ENCODE measurements around the gene VARS2.
"Not testable (repeated sequence)": the region's sequence is repeated elsewhere in the genome, so short reads cannot be mapped to it uniquely, and the experiment has no call there.

The VARS2 gene

DNA sequence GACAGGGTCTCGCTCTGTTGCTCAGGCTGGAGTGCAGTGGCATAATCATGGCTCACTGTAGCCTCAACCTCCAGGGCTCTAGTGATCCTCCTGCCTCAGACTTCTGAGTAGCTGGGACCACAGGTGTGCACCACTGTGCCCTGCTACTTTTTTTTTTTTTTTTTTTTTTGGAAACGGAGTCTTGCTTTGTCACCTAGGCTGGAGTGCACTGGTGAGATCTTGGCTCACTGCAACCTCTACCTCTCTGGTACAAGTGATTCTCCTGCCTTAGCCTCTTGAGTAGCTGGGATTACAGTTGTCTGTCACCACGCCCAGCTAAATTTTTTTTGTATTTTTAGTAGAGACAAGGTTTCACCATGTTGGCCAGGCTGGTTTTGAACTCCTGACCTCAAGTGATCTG lies 13.0 kb downstream of the VARS2 start:
- H3K9me3 ChIP-seq (ENCODE audit: control insufficient read depth, insufficient read depth, low read length); H3K9ac ChIP-seq (ENCODE audit: low read depth, low read length); H3K27me3 ChIP-seq (ENCODE audit: control insufficient read depth, insufficient read depth, low read length); H3K4me1 ChIP-seq (ENCODE audit: control insufficient read depth, insufficient read depth, low read length); H3K4me3 ChIP-seq (ENCODE audit: low read depth, low read length): not testable (repeated sequence)
- peaks cover 27% of the 10 kb centered on the region for H3K36me3 ChIP-seq (ENCODE audit: control insufficient read depth, insufficient read depth, low read length)

DNA sequence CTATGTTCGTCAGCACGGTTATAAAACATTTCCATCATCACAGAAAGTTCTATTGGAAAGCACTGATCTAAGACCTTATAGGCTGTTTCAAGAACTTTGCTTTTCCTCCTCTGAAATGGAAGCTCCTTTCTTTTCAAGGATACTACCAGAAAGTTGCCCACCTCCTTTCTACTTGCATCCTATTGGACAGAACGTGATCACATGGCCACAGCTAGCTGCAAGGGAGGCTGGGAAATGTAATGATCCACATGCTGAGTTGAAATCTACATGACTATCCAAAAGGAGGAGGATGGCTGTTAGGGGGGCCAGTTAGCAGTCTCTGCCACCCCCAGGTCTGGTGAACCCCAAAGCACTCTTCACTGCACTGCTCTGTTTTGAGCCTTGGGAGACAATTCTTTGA lies 14.6 kb downstream of the VARS2 start:
- Histone ChIP-seq H3K9me3 (ENCODE audit: control insufficient read depth, insufficient read depth, low read length) (no peaks in the 10 kb centered on the region), H3K4me1 (ENCODE audit: control insufficient read depth, insufficient read depth, low read length) (no peaks in the 10 kb centered on the region), H3K9ac (ENCODE audit: low read depth, low read length) (no peak overlapping the region), H3K36me3 (ENCODE audit: control insufficient read depth, insufficient read depth, low read length) (peaks cover 15% of the 10 kb centered on the region), H3K27me3 (ENCODE audit: control insufficient read depth, insufficient read depth, low read length) (no peaks in the 10 kb centered on the region), H3K4me3 (ENCODE audit: low read depth, low read length) (no peak overlapping the region)

DNA sequence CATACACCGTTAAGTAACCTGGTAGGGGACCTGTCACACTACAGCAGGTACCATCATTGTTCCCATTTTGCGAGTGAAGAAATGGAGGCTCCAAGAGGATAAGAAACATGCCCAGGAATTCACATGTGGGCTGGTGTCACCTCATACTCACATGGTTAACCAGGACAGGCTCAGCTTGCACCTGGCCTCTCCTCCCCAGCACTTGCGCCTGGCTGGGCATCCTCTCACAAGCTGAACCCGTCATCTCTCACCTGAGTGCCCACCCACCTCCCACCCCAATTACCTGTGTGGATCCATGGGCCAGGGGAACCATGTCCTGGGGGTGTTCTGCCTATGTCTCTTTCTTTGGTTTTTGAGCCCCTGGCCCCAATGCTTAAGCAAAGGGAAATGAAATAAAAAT lies 16.5 kb downstream of the VARS2 start:
- Histone ChIP-seq H3K4me1 (ENCODE audit: control insufficient read depth, insufficient read depth, low read length) (no peaks in the 10 kb centered on the region), H3K9ac (ENCODE audit: low read depth, low read length) (no peak overlapping the region), H3K4me3 (ENCODE audit: low read depth, low read length) (no peak overlapping the region), H3K9me3 (ENCODE audit: control insufficient read depth, insufficient read depth, low read length) (no peaks in the 10 kb centered on the region), H3K36me3 (ENCODE audit: control insufficient read depth, insufficient read depth, low read length) (peaks cover 11% of the 10 kb centered on the region), H3K27me3 (ENCODE audit: control insufficient read depth, insufficient read depth, low read length) (no peaks in the 10 kb centered on the region)

DNA sequence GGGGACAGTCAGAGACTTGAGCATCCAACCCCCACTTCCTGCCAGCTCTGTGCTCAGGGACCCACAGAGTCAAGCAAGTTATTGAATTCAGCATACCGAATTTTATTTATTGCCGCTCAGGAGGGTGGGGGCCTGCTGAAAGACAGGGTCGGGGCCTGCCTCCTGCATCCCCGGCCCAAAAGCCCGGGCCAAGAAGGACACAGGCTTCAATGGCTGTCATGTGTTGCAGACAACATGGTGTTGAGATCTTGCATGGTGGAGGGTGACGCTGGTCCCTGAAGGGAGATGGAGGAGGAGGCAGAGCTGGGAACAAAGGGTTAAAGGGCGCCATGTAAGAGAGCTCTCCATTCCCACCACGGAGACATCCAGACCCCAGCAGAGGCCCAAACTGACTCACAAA lies 17.2 kb downstream of the VARS2 start:
- no peak overlapping the region for H3K9ac ChIP-seq (ENCODE audit: low read depth, low read length)
- H3K27me3 ChIP-seq (ENCODE audit: control insufficient read depth, insufficient read depth, low read length) = no peaks in the 10 kb centered on the region
- no peaks in the 10 kb centered on the region for H3K9me3 ChIP-seq (ENCODE audit: control insufficient read depth, insufficient read depth, low read length)
- H3K36me3 ChIP-seq (ENCODE audit: control insufficient read depth, insufficient read depth, low read length) = peaks cover 6% of the 10 kb centered on the region
- H3K4me1 ChIP-seq (ENCODE audit: control insufficient read depth, insufficient read depth, low read length) = no peaks in the 10 kb centered on the region
- H3K4me3 ChIP-seq (ENCODE audit: low read depth, low read length) = no peak overlapping the region

DNA sequence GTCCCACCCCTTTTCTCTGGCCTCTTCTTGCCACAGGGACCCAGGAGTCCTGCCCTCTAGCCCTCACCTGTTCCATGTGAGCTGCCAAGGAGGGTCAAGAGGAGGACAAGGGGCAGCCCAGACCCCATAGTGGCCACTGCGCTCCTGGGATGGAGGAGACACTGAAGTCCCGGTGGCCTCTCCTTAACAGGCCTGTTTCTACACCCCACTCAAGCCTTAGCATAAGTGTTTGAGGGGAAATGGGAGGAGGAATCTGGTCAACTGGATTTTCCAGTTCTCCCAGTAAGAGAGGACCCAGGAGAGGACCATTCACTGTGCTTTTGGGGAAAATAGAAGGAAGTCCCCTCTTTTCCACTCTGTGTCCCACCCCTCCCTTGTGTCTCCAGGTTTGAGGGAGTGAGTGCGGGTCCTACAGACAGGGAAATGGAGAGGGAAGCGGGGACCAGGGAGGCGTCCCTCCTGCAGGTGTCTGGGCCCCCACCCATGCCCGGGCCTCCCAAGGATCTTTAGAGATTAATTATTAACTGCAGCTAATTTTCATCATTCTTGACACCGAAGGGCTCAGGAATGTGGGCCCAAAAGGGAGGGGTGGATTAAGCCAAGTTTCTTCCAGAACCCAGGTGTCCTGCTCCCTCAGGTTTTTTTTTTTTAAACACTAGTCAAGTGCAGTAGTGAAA lies 18.1 kb downstream of the VARS2 start, which contains the start of gene SFTA2:
SFTA2 (minus strand) TSS at position 202 of the 677 bp plus-strand sequence; CDS start at position 128, 74 bp downstream.
- H3K36me3 ChIP-seq (ENCODE audit: control insufficient read depth, insufficient read depth, low read length) = no peaks in the 10 kb centered on the region
- no peak within 1 kb of the TSS for H3K4me3 ChIP-seq (ENCODE audit: low read depth, low read length)
- no peaks in the 10 kb centered on the region for H3K4me1 ChIP-seq (ENCODE audit: control insufficient read depth, insufficient read depth, low read length)
- H3K9me3 ChIP-seq (ENCODE audit: control insufficient read depth, insufficient read depth, low read length) = no peaks in the 10 kb centered on the region
- no peak within 1 kb of the TSS for H3K9ac ChIP-seq (ENCODE audit: low read depth, low read length)
- H3K27me3 ChIP-seq (ENCODE audit: control insufficient read depth, insufficient read depth, low read length) = no peaks in the 10 kb centered on the region

DNA sequence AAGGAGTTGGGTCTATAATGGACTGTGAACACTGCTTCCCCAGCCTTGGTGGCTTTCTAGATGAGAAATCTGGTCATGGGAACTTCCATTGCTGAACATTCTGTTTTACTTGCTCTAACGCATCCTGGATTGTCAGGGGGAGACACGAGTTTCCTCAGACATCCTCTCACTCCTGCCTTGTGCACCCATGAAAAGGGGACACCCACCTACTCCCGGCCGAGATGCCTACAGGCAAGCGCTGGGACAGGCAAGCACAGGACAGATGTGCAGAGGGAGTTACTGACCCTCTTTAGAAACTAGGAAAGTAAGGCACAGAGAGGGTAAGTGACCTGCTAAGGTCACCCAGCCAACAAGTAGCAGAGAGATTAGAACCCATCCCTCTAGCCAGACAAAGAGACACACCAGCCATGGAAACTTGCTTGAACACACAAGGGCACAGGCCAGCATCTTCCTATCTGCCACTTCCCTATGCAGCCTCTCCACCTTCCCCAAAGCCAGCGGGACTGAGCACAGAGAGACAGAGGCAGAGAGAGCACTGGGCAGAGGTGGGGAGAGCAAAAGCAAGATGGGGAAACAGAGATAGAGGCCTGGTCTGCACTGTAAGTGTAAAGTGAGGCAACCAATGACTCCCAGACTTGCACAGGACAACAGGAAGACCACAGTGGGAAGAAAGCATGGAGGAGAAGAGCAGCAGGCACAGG lies 18.8 kb downstream of the VARS2 start:
- Histone ChIP-seq H3K36me3 (ENCODE audit: control insufficient read depth, insufficient read depth, low read length) (no peaks in the 10 kb centered on the region), H3K9ac (ENCODE audit: low read depth, low read length) (no peak overlapping the region), H3K9me3 (ENCODE audit: control insufficient read depth, insufficient read depth, low read length) (no peaks in the 10 kb centered on the region)

DNA sequence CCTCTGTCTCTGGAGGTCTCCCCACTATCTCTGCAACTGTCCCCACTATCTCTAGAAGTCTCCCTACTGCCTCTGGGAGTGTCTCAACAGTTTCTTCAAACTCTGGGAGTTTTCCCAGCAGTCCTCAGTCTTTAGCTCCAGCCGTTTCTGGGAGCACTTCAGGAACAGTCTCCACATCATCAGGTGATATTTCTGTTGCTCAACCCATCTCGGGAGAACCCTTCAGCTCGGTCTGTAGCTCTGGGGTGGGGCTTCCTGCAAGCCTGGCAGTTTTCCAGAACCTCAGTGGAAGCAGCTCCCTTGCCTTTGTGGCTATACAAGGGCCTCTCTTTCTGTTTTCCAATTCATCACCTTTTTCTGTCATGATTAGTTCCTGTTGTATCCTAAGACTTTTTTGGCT lies 21.0 kb downstream of the VARS2 start:
- Histone ChIP-seq H3K36me3 (ENCODE audit: control insufficient read depth, insufficient read depth, low read length) (no peaks in the 10 kb centered on the region), H3K9me3 (ENCODE audit: control insufficient read depth, insufficient read depth, low read length) (no peaks in the 10 kb centered on the region), H3K27me3 (ENCODE audit: control insufficient read depth, insufficient read depth, low read length) (no peaks in the 10 kb centered on the region), H3K4me3 (ENCODE audit: low read depth, low read length) (no peak overlapping the region), H3K9ac (ENCODE audit: low read depth, low read length) (no peak overlapping the region), H3K4me1 (ENCODE audit: control insufficient read depth, insufficient read depth, low read length) (no peaks in the 10 kb centered on the region)

More for the DNA sequence above, 18.8 kb downstream of the VARS2 start:
- H3K4me3 ChIP-seq (ENCODE audit: low read depth, low read length) = no peak overlapping the region
- no peaks in the 10 kb centered on the region for H3K4me1 ChIP-seq (ENCODE audit: control insufficient read depth, insufficient read depth, low read length)
- H3K27me3 ChIP-seq (ENCODE audit: control insufficient read depth, insufficient read depth, low read length) = no peaks in the 10 kb centered on the region

DNA sequence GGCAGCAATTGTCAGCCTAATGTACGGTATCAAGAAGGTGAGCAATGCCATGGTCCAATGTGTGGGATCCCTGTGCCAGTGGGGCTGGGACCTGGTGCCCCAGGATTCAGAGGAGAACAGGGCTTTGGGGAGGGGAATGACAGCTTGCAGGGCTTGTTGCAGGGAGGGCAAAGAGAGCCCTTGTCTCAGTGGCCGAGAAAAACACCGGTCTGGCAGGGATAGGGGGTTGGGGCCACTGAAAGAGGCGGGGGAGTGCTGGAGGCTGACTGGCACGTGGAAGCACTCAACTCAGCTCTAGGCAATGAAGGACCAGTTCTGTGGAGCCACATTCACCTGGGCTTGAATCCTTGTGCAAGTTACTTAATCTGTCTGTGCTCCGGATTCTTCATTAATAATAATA lies 23.2 kb downstream of the VARS2 start:
- peaks cover 4% of the 10 kb centered on the region for H3K4me1 ChIP-seq (ENCODE audit: control insufficient read depth, insufficient read depth, low read length)
- H3K36me3 ChIP-seq (ENCODE audit: control insufficient read depth, insufficient read depth, low read length) = no peaks in the 10 kb centered on the region
- H3K4me3 ChIP-seq (ENCODE audit: low read depth, low read length) = no peak overlapping the region
- no peaks in the 10 kb centered on the region for H3K27me3 ChIP-seq (ENCODE audit: control insufficient read depth, insufficient read depth, low read length)
- H3K9me3 ChIP-seq (ENCODE audit: control insufficient read depth, insufficient read depth, low read length) = no peaks in the 10 kb centered on the region
- no peak overlapping the region for H3K9ac ChIP-seq (ENCODE audit: low read depth, low read length)

DNA sequence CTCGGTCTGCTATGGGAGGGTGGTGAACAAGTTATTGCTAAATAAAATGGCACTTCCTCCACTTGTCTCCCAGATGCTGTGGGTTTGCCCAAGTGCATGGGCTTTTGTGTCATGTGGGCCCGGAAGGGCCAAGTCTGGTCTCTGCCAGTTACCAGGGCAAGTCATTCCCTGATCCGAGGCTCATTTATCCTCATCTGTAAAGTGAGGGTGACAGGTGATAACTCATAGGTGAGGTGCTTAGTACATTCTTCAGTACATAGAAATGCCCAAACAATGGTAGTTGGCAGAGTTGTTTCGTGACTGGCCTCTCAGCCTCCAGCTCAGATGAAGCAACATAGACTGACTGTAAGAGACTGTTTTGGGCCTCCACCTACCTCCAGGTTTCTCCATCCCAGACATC lies 24.7 kb downstream of the VARS2 start:
- Histone ChIP-seq H3K4me1 (ENCODE audit: control insufficient read depth, insufficient read depth, low read length) (peaks cover 10% of the 10 kb centered on the region), H3K36me3 (ENCODE audit: control insufficient read depth, insufficient read depth, low read length) (no peaks in the 10 kb centered on the region), H3K4me3 (ENCODE audit: low read depth, low read length) (no peak overlapping the region), H3K9me3 (ENCODE audit: control insufficient read depth, insufficient read depth, low read length) (no peaks in the 10 kb centered on the region), H3K27me3 (ENCODE audit: control insufficient read depth, insufficient read depth, low read length) (no peaks in the 10 kb centered on the region), H3K9ac (ENCODE audit: low read depth, low read length) (no peak overlapping the region)

DNA sequence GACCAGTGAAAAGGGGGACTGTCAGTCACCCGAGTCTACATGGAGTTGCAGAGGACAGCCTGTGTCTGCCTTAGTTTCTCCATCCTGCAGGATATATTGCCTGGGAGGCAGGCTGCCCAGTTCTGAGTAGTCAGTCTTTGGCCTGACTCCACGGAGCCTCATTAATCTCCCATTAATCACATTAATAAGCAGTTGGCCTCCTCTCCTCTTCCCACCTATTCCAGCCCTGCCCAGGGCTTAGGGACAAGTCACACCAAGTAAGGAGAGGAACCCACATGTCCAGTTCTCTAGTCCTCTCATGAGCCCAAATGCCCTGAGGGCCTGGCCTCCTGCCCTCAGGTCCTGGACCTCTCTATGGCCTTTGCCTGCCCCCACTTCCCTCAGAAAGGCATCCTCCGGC lies 25.4 kb downstream of the VARS2 start:
- Histone ChIP-seq H3K36me3 (ENCODE audit: control insufficient read depth, insufficient read depth, low read length) (no peaks in the 10 kb centered on the region), H3K27me3 (ENCODE audit: control insufficient read depth, insufficient read depth, low read length) (no peaks in the 10 kb centered on the region), H3K4me3 (ENCODE audit: low read depth, low read length) (no peak overlapping the region), H3K9ac (ENCODE audit: low read depth, low read length) (no peak overlapping the region), H3K9me3 (ENCODE audit: control insufficient read depth, insufficient read depth, low read length) (no peaks in the 10 kb centered on the region), H3K4me1 (ENCODE audit: control insufficient read depth, insufficient read depth, low read length) (peaks cover 10% of the 10 kb centered on the region)

DNA sequence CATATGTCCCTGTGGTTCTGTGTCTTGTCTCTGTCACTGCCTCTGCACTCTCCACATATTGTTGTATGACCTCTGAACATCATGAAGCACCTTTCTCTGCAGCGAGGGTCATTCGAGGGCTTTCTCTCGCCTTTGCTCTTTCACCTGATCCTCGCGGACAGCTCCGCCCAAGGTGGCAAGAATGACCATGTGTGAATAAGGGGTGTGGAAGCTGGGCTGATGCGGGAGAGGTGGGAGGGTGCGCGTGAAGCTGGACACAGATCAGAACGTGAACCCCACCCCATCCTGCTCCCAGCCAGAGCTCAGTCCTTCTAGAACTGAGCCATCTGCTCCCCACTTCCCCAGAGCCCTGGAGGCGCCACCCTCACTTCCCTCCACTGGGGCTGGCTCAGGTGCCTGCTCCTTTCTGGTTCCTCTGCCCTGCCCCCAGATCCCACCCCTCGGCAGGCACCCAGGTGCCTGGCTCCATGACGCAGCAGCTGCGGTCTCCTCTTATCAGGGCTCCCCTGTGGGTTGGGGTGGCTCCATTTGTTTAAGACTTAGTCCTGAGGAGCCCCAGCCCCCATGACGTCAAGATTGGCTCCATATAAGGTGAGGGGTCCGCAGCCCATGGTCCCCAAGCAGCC lies 26.4 kb downstream of the VARS2 start, which contains the start of gene MUCL3:
MUCL3 (plus strand) TSS at position 613 of the 626 bp plus-strand sequence. CDS start 27 bp downstream, outside the sequence.
- Histone ChIP-seq H3K4me3 (ENCODE audit: low read depth, low read length) (no peak within 1 kb of the TSS), H3K9ac (ENCODE audit: low read depth, low read length) (no peak within 1 kb of the TSS), H3K4me1 (ENCODE audit: control insufficient read depth, insufficient read depth, low read length) (peaks cover 10% of the 10 kb centered on the region), H3K9me3 (ENCODE audit: control insufficient read depth, insufficient read depth, low read length) (no peaks in the 10 kb centered on the region), H3K36me3 (ENCODE audit: control insufficient read depth, insufficient read depth, low read length) (no peaks in the 10 kb centered on the region), H3K27me3 (ENCODE audit: control insufficient read depth, insufficient read depth, low read length) (no peaks in the 10 kb centered on the region)
